Measurements from ENCODE around the gene RPS6KB2.

RPS6KB2 gene

GRCh38 chr11:67428052-67429001, at the start of gene RPS6KB2:
Gene RPS6KB2, plus strand, starts transcription at chr11:67428494. Its CDS starts 52 bp downstream, at chr11:67428546.
- in situ Hi-C loops (cut with MboI; ENCODE audit: low sequenced_read_pairs), result no loop called here

- in situ Hi-C loops (cut with MboI; ENCODE audit: low sequenced_read_pairs), result no loop called here
Observed at GRCh38 chr11:67378544-67378943, 49.8 kb upstream of the RPS6KB2 start.

- in situ Hi-C loops (cut with MboI; ENCODE audit: low sequenced_read_pairs), result loop anchor here (10.0 kb wide), 1 partner anchor 115 kb away; the partner anchor contains the start of gene GRK2
Observed at GRCh38 chr11:67379061-67380058, 48.9 kb upstream of the RPS6KB2 start.

- in situ Hi-C loops (cut with MboI; ENCODE audit: low sequenced_read_pairs), result loop anchor here (10.0 kb wide), 1 partner anchor 117 kb away; the partner anchor contains the start of gene GRK2
Observed at GRCh38 chr11:67381244-67381972, 46.9 kb upstream of the RPS6KB2 start.

- in situ Hi-C loops (cut with MboI; ENCODE audit: low sequenced_read_pairs), result loop anchor here (10.0 kb wide), 1 partner anchor 118 kb away; the partner anchor contains the start of gene GRK2
Observed at GRCh38 chr11:67382276-67383136, 45.8 kb upstream of the RPS6KB2 start.

GRCh38 chr11:67384851-67385366, 43.4 kb upstream of the RPS6KB2 start:
- in situ Hi-C loops (cut with MboI; ENCODE audit: low sequenced_read_pairs), result loop anchor here (10.0 kb wide), 1 partner anchor 120 kb away; the partner anchor contains the start of gene GRK2

GRCh38 chr11:67387069-67387468, 41.2 kb upstream of the RPS6KB2 start:
- in situ Hi-C loops (cut with MboI; ENCODE audit: low sequenced_read_pairs), result loop anchor here (10.0 kb wide), 1 partner anchor 122 kb away; the partner anchor contains the start of gene GRK2

- in situ Hi-C loops (cut with MboI; ENCODE audit: low sequenced_read_pairs), result loop anchor here (10.0 kb wide), 1 partner anchor 123 kb away; the partner anchor contains the start of gene GRK2
Observed at GRCh38 chr11:67387518-67387917, 40.8 kb upstream of the RPS6KB2 start.

- in situ Hi-C loops (cut with MboI; ENCODE audit: low sequenced_read_pairs), result loop anchor here (10.0 kb wide), 1 partner anchor 125 kb away; the partner anchor contains the start of gene GRK2
Observed at GRCh38 chr11:67389477-67389876, 38.8 kb upstream of the RPS6KB2 start.

GRCh38 chr11:67390947-67391303, 37.4 kb upstream of the RPS6KB2 start:
- in situ Hi-C loops (cut with MboI; ENCODE audit: low sequenced_read_pairs), result no loop called here

- in situ Hi-C loops (cut with MboI; ENCODE audit: low sequenced_read_pairs), result no loop called here
Observed at GRCh38 chr11:67391304-67392182, 36.8 kb upstream of the RPS6KB2 start, which contains the start of gene RAD9A. Gene RAD9A, plus strand, starts transcription at chr11:67391986. Its CDS starts 59 bp downstream, at chr11:67392045.

GRCh38 chr11:67392183-67392715, 36.0 kb upstream of the RPS6KB2 start:
- in situ Hi-C loops (cut with MboI; ENCODE audit: low sequenced_read_pairs), result no loop called here

GRCh38 chr11:67393437-67393836, 34.9 kb upstream of the RPS6KB2 start:
- in situ Hi-C loops (cut with MboI; ENCODE audit: low sequenced_read_pairs), result no loop called here

GRCh38 chr11:67393990-67394389, 34.3 kb upstream of the RPS6KB2 start:
- in situ Hi-C loops (cut with MboI; ENCODE audit: low sequenced_read_pairs), result no loop called here

GRCh38 chr11:67395555-67396258, 32.6 kb upstream of the RPS6KB2 start:
- in situ Hi-C loops (cut with MboI; ENCODE audit: low sequenced_read_pairs), result no loop called here

- in situ Hi-C loops (cut with MboI; ENCODE audit: low sequenced_read_pairs), result no loop called here
Observed at GRCh38 chr11:67396259-67396581, 32.1 kb upstream of the RPS6KB2 start.
